NCI-H1436 treated with DMSO at 0.1 percent for 48 hours (cell line): ENCODE results near the gene OSBPL8.
"Not testable (repeated sequence)": the region's sequence is repeated elsewhere in the genome, so short reads cannot be mapped to it uniquely, and the experiment has no call there.

Experiments used
- DNase-seq: peaks from one replicate; lab custom pipeline; 2025; lab: John Stamatoyannopoulos, UW

The OSBPL8 gene

GRCh38 chr12:76422154-76422542 is 137.4 kb downstream of the OSBPL8 start:
- no peak for DNase-seq

DNA sequence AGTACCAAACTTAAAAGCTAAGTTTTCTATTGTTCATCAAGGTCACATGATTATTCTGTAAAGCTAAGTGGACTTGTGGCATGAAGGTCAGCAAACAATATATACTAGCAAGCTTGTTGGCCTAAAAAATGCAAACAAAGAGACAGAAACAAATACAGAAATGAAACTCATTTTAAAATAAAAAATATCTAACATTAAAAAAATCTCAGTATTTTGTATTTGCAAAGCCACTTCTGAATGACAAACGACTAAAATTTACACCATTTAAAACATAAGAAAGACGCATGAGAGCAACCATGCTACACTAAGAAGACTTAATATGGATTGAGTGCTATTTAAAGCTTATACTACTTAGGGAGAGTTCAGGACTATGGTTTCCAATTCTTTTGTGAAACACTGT is 138.5 kb downstream of the OSBPL8 start:
- no peak for DNase-seq

DNA sequence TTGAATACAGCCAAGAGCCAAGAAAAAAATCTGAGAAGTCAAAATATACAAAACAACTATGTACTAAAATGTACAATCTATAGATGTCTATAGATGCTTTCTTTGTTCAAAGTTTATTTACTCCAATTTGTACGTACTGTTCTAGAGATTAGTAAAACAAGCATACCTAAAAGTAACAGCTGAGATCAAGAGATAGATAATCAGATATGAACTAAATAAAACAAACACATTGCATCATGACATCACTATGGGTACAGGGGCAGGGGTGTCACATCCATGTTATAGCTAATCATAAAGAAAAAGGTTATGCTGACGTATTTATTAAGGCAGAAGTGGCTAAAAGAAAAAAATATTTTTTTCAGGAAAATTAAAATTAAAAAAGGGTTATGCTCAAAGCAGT is 139.3 kb downstream of the OSBPL8 start:
- no peak for DNase-seq

DNA sequence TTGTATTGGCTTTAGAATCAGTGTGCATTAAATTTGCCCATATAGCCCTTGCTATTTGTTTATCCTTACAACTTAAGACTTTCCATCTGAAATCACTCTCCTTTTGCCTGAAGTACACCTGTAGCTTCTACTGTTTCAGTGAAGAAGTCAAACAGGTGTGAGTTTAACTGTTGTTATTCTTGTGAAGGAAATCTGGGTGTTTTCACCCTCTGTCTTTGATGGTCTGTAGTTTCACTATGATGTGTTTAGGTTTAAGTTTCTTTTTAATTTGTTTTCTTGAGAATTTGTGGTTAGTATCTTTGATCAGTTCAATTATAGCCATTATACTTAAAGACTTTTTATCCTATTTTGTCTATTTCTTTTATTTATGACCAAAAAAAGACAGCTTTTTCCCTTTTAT is 142.5 kb downstream of the OSBPL8 start:
- DNase-seq = no peak

DNA sequence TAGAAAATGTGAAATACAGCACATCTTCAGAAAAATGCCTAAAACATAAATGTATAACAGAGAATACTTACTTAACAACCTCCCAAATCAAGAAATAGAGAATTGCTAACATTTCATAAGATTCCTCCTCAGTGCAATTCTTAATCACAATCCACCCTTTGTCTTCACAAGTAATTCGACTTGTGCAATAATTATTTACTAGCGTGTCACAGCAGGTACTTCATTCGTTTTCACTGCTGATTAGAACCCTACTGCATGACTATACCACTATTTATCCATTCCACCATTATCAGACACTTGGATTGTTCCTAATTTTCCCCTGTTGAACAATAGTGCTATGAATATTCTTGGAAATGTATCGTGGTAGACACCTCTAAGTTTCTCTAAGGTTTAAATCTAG is 146.4 kb downstream of the OSBPL8 start:
- DNase-seq = no peak

- DNase-seq = no peak
These were observed 148.8 kb downstream of the OSBPL8 start for GRCh38 chr12:76410781-76411180.

GRCh38 chr12:76410371-76410770 is 149.2 kb downstream of the OSBPL8 start:
- DNase-seq = no peak

- DNase-seq = no peak
These were observed 150.5 kb downstream of the OSBPL8 start for GRCh38 chr12:76409074-76409473.

DNA sequence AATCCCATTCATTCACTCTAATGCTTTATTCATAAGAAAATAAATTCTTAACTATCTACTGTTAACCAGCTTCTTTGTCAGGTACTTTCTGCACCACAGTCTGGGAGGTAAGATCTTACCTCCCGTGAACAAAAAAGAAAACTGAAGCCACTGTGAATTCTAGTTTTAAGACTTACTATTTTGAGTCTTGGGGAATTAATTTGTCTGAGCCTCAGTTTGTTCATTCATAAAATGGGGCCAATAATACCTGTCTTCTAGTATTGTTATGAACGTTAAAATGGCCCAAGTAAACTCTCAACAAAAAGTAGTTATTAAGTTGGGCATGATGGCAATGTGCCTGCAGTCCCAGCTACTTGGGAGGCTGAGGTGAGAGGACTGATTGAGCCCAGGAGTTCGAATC is 151.9 kb downstream of the OSBPL8 start:
- no peak for DNase-seq

GRCh38 chr12:76402259-76402658 is 157.3 kb downstream of the OSBPL8 start:
- no peak for DNase-seq

DNA sequence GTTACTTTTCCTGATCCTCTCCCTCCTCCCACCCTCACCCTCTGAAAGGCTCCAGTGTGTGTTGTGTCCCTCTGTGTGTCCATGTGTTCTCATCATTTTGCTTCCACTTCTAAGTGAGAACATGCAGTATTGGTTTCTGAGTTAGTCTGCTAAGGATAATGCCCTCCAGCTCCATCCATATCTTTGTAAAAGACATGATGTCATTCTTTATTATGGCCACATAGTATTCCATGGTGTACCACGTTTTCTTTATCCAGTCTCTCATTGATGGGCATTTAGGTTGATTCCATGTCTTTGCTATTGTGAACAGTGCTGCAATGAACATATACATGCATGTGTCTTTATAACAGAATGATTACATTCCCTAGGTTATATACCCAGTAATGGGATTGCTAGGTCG is 159.4 kb downstream of the OSBPL8 start:
- DNase-seq = no peak

- no peak for DNase-seq
These were observed 160.5 kb downstream of the OSBPL8 start for GRCh38 chr12:76399040-76399439.

- DNase-seq = no peak
These were observed 161.5 kb downstream of the OSBPL8 start for GRCh38 chr12:76398106-76398505.

GRCh38 chr12:76391461-76391860 is 168.1 kb downstream of the OSBPL8 start:
- no peak for DNase-seq

DNA sequence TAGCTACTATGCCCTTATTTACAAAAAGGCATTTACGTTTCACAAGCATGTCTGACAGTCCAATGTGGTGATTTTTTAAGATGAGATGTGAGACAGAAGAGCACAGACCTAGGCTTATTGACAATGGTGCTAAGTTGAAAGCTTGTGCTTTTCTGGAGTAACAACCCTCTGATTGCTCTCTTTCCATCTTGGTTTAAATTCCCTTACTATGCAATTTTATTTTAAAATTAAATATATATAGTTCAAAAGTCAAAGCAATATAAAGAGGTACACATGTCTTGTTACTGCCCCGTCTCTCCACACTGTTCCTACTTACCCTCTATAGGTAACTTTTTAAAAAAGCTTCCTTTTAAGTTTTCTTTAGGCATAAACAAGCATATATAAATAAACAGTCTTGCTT is 172.0 kb downstream of the OSBPL8 start:
- DNase-seq = no peak

- no peak for DNase-seq
These were observed 175.0 kb downstream of the OSBPL8 start for GRCh38 chr12:76384560-76384959.

DNA sequence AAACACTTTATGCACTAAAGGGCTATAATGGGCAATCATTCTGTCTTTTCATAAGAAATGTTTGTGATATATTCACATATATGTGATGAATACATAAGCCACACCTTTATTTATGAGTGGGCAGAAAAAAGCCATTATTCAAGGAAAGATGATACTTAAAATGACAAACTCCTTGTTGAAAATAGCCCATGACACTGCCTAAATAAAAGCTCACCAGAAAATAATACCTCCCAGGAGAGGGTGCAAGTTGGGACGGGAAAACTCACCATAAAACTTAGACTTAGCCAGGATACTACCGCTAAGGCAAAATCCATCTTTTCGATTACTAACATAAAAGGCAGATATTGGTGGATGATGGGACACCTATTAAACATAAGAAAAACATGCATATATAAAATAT is 175.6 kb downstream of the OSBPL8 start:
- DNase-seq = no peak

- no peak for DNase-seq
These were observed 180.3 kb downstream of the OSBPL8 start for GRCh38 chr12:76379261-76379660.

DNA sequence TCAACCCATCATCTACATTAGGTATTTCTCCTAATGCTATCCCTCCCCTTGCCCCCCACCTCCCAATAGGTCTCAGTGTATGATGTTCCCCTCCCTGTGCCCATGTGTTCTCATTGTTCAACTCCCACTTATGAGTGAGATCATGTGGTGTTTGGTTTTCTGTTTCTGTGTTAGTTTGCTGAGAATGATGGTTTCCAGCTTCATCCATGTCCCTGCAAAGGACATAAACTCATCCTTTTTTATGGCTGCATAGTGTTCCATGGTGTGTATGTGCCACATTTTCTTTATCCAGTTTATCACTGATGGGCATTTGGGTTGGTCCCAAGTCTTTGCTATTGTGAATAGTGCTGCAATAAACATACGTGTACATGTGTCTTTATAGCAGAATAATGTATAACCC is 182.7 kb downstream of the OSBPL8 start:
- DNase-seq = not testable (repeated sequence)

DNA sequence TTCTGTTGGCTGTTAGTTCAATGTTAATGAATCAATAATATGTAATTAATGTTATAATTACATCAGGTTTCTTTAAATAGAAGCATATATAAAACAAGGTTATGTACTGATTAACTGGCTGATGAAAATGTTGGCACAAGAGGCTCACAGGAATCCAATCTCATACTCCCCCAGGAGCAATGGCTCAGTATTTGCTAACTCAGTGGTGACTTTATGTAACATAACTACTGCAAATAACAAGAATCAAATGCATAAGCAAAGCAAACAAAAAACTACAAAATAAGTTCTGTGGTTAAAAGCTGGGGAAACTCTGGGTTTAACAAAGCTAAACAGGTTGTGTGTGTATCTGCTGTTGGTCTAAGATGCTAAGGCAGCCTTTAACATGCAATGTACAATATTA is 183.6 kb downstream of the OSBPL8 start:
- DNase-seq = no peak

- DNase-seq = no peak
These were observed 184.1 kb downstream of the OSBPL8 start for GRCh38 chr12:76375470-76375869.

DNA sequence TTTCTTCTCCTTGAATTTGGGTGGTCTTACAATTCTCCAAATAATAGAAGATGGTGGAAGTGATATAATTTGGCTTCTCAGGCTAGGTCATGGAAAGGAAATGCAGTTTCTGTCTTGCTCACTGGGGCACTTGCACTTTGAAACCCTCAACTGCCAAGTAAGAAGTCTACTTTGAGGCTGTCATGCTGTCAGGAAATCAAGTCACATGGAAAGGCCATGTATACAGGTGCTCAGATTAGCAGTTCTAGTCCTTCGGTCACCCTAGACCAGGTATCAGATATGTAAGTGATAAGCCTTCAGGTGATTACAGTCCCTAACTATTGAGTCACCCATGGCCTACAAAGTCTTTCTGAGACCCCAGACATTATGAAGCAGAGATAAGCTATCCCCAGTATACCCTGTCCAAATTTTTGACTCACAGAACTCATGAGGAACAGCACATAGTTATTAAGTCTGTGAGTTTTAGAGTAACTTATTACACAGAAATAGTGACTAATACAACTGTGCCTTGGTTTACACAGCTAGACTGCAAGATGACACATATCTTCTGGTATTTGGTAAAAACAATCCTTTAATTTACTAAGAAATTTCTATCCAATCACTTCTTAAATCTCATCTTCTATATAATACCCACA is 185.1 kb downstream of the OSBPL8 start:
- DNase-seq = no peak

DNA sequence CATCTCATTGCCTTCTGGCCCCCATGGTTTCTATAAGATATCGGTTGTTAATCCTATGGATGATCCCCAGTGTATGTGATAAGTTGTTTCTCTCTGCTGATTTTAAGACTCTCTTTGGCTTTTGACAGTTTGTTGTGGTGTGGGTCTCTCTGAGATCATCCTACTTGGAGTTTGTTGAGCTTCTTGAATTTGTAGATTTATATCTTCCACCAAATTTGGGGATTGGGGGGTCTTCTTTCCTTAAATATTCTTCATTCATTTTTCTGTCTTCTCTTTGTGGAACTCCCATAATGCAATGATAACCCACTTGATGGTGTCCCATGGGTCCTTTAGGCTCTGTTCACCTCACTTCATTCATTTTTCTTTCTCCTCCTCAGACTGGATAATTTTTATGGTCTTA is 191.3 kb downstream of the OSBPL8 start:
- no peak for DNase-seq

DNA sequence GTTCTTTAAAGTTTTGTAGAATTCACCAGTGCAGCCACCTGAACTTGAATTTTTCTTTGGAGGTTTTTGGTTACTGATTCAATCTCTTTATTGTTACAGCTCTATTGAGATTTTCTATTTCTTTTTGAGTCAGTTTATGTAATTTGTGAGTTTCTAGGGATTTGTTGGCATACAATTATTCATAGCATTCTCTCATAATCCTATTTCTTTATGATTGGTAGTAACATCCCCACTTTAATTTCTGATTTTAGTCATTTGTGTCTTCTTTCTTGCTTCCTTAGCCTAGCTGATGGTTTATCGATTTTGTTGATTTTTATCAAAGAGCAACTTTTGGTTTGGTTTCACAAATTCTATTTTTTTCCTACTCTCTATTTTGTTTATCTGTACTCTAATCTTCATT is 193.4 kb downstream of the OSBPL8 start:
- DNase-seq = no peak

GRCh38 chr12:76364131-76364530 is 195.4 kb downstream of the OSBPL8 start:
- DNase-seq = not testable (repeated sequence)
